Measurements from ENCODE around the gene UST.

UST gene

GRCh38 chr6:148746363-148747144 lies at the start of gene UST:
UST (plus strand) TSS chr6:148747030; CDS start chr6:148747431, 401 bp downstream.
- DNase-seq = peak; percentile 94

- DNase-seq = no peak
Measured at GRCh38 chr6:148697895-148698440, 48.9 kb upstream of the UST start.

- DNase-seq = no peak
Measured at GRCh38 chr6:148698671-148699180, 48.1 kb upstream of the UST start.

GRCh38 chr6:148700047-148700715 lies 46.6 kb upstream of the UST start:
- DNase-seq = no peak

- DNase-seq = peak; percentile 32
Measured at GRCh38 chr6:148700741-148701311, 46.0 kb upstream of the UST start.

- DNase-seq = no peak
Measured at GRCh38 chr6:148701375-148701774, 45.5 kb upstream of the UST start.

GRCh38 chr6:148703900-148704299 lies 42.9 kb upstream of the UST start:
- no peak for DNase-seq

- no peak for DNase-seq
Measured at GRCh38 chr6:148704400-148705246, 42.2 kb upstream of the UST start.

- no peak for DNase-seq
Measured at GRCh38 chr6:148708707-148709106, 38.1 kb upstream of the UST start.

- no peak for DNase-seq
Measured at GRCh38 chr6:148709577-148709976, 37.3 kb upstream of the UST start.

- DNase-seq = no peak
Measured at GRCh38 chr6:148711833-148712654, 34.8 kb upstream of the UST start.

GRCh38 chr6:148713033-148713738 lies 33.6 kb upstream of the UST start:
- DNase-seq = no peak

- DNase-seq = no peak
Measured at GRCh38 chr6:148713921-148714320, 32.9 kb upstream of the UST start.

- no peak for DNase-seq
Measured at GRCh38 chr6:148716811-148717210, 30.0 kb upstream of the UST start.

- peak; percentile 6 for DNase-seq
Measured at GRCh38 chr6:148720406-148720805, 26.4 kb upstream of the UST start.

GRCh38 chr6:148720897-148721296 lies 25.9 kb upstream of the UST start:
- no peak for DNase-seq

GRCh38 chr6:148723484-148723883 lies 23.3 kb upstream of the UST start:
- DNase-seq = no peak

GRCh38 chr6:148724428-148724827 lies 22.4 kb upstream of the UST start:
- no peak for DNase-seq

- DNase-seq = no peak
Measured at GRCh38 chr6:148727104-148727503, 19.7 kb upstream of the UST start.

- DNase-seq = no peak
Measured at GRCh38 chr6:148735989-148736388, 10.8 kb upstream of the UST start.

All from eye (tissue), 1 donor.